Fibroblast of peridontal ligament (primary cell): ENCODE data around the gene CHRNA3.
"Not testable (repeated sequence)": the region's sequence is repeated elsewhere in the genome, so short reads cannot be mapped to it uniquely, and the experiment has no call there.

ENCODE experiments used
- DNase-seq: peaks from one replicate; pipeline ENCODE4 v3.0.0-alpha.2; 2010; ENCODE audit errors: extremely low read depth

The CHRNA3 gene

DNA sequence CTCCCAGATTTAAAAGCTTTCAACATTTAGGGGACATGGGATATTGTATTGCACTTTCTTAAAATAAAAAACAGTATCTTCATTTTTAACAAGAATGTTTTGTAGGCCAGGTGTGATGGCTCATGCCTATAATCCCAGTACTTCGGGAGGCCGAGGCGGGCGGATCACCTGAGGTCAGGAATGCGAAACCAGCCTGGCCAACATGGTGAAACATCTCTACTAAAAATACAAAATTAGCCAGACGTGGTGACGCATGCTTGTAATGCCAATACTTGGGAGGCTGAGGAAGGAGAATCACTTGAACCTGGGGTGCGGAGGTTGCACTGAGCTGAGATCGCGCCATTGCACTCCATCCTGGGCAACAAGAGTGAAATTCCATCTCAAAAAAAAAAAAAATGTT is 60.6 kb downstream of the CHRNA3 start:
- not testable (repeated sequence) for DNase-seq

DNA sequence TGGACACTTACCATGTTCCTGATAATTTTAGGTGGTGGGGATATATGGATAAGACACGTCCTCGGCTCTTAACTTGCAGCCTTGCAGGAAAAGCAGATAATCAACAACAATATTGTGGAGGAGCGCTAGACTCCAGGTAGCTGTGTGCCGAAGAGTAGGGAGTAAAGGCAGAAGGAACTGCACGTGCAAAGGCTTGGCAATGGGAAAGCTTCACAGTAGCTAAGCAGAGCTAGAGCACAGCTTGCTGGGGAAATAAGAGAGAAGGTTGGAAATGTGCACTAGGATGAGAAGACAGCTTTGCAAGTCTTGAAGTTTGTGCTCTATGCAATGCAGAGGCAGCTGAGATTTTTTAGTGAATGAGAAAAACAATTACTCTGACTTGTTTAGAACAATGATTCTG is 68.2 kb downstream of the CHRNA3 start:
- DNase-seq, result no peak

DNA sequence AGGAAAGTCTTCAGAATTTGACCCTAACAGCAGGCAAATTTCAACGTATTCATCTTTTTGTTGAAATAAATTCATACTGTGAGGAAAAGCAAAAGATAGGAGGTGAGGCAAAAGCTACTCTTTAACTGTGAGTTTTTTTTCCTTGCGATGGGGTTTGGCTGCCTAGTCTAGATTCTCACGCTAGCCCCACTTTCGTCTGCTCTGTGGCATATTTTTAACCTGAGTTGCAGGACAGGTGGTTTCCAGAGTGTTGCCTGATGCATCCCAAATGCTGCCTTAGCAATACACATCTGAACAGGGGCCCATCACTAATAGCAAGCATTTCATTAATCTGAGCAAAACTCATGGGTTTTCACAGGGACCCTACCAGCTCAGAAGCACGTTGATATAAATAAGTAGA is 68.9 kb downstream of the CHRNA3 start:
- no peak for DNase-seq

DNA sequence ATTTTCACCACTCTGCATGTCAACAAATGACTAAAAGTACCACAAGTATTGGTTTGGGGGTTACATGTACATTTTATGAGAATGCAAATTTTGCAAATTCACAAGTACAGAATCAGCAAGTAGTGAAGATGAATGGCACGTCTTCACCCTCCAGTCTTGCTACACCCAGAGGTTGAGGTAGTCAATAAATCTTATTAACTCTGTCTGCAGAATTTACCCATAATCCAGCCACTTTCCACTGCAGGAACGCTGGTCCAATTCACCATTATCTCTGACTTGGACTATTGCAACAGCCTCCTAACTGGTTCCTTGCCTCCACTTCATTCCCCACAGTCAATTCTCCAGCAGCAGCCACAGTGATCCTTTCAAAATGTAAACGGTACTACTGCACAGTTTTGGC is 70.0 kb downstream of the CHRNA3 start:
- no peak for DNase-seq

DNA sequence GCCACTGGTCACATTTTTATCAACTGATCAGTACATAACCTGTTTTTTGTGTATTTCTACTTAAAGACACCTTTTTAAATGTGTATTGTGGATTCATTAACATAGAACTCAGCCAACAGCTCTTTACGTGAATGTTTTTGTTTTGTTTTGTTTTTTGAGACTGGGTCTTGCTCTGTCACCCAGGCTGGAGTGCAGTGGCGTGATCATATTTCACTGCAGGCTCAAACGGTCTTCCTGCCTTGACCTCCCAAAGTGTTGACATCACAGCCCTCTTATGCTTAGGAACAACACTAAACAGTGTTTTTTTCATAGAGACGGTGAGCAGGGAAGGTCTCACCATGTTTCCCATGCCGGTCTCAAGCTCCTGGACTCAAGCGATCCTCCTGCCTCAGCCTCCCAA is 70.6 kb downstream of the CHRNA3 start:
- no peak for DNase-seq
